Right lobe of liver (tissue), 4 donors: Measurements from ENCODE around the gene ZNF3.

Experiments used
- CTCF ChIP-seq, 4 donors: fragments of 200-600 bp in 3 of 4; fragments of 450-650 bp in 1 of 4; IDR thresholded peaks; one replicate each; pipeline versions ENCODE4 v1.5.1 to v1.8.0; 2016 to 2022; ENCODE audit warnings: antibody characterized with exemption in 4 of 4, mild to moderate bottlenecking in 2 of 4
- POLR2A ChIP-seq: fragments of 450-650 bp; IDR thresholded peaks from one replicate; pipeline ENCODE4 v1.6.1; 2017; ENCODE audit warnings: antibody characterized with exemption, mild to moderate bottlenecking
- donor health status: DM: no; HTN: no; CAD: no.
- donor health status: DM: no; HTN: no; CAD: no.
- donor health status: DM: no; HTN: yes; CAD: no.

DNA sequence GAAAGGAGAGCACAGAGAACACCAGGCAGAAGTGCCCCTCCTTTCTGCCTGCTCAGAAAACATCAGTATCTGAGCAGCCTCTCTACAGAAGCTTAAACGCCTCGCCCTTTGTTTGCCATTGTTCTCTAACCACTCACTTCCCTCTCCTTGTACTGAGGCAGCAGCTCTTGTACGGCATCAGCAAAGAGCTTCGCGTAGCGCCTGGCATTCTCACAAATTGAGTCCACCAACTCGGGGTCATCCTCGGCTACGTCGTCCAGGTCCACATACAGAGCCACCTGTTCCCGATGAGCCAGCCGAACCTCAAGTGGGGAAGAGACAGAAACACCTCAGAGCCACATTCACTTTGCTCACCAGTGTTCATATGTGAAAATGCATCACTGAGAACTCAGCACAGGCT, 17.9 kb upstream of the ZNF3 start:
- no peak for TF ChIP-seq CTCF (IDR thresholded peaks at IDR 0.05)
- no peak for TF ChIP-seq POLR2A
